ENCODE measurements around the gene CHD3. TPM values are rescaled to one million over a fixed set of nuclear protein-coding genes. Genes with fewer than 3 reads are reported as not detected.

Gene CHD3
- total and polyA plus RNA-seq, 2 donors from 2014 or later, result 41.5 to 94.6 TPM

GRCh38 chr17:7850701-7851437 lies 37.7 kb upstream of the CHD3 start:
- peaks cover 8 to 42% (median 23%) of the 10 kb centered on the region in 3 donors for H3K36me3 ChIP-seq (ENCODE audit: control insufficient read depth in 2 of 3, insufficient read depth in 3 of 3, low read length in 3 of 3)
- DNase-seq (peak in 2 of 5 donors; percentile 62 to 75), FAIRE-seq (no peak)
- no peak overlapping the region for H3K9ac ChIP-seq (ENCODE audit: low read length in 3 of 3)
- no peak overlapping the region for H3K27ac ChIP-seq (ENCODE audit: low read depth in 2 of 2, low read length in 2 of 2)
- intact Hi-C loops (cut with DNase I), result no loop called here
- no peaks in the 10 kb centered on the region for H3K27me3 ChIP-seq (ENCODE audit: control insufficient read depth, insufficient read depth, low read length)
- no peak overlapping the region for H3K4me3 ChIP-seq (ENCODE audit: low read length in 3 of 3)
- TF ChIP-seq CTCF (IDR thresholded peaks at IDR 0.05; ENCODE audit: borderline replicate concordance, extremely low read depth, insufficient read depth), result no peak
- peaks cover 0 to 14% (median 0%) of the 10 kb centered on the region in 3 donors for H3K4me1 ChIP-seq (ENCODE audit: control insufficient read depth in 2 of 3, insufficient read depth in 2 of 3, low read depth in 1 of 3, low read length in 3 of 3)
- H3K9me3 ChIP-seq (ENCODE audit: control insufficient read depth in 2 of 3, insufficient read depth in 1 of 3, low read length in 3 of 3), result no peaks in the 10 kb centered on the region

GRCh38 chr17:7851438-7852261 lies 36.9 kb upstream of the CHD3 start:
- H3K27ac ChIP-seq (ENCODE audit: low read depth in 2 of 2, low read length in 2 of 2), result peak overlapping the region; percentile 19 to 34
- H3K9me3 ChIP-seq (ENCODE audit: control insufficient read depth in 2 of 3, insufficient read depth in 1 of 3, low read length in 3 of 3), result no peaks in the 10 kb centered on the region
- TF ChIP-seq CTCF (IDR thresholded peaks at IDR 0.05; ENCODE audit: borderline replicate concordance, extremely low read depth, insufficient read depth), result peak; percentile 99
- H3K4me3 ChIP-seq (ENCODE audit: low read length in 3 of 3), result no peak overlapping the region
- DNase-seq, result peak; percentile 93 to 97 (median 95)
- peaks cover 0 to 22% (median 0%) of the 10 kb centered on the region in 3 donors for H3K4me1 ChIP-seq (ENCODE audit: control insufficient read depth in 2 of 3, insufficient read depth in 2 of 3, low read depth in 1 of 3, low read length in 3 of 3)
- FAIRE-seq, result no peak
- H3K36me3 ChIP-seq (ENCODE audit: control insufficient read depth in 2 of 3, insufficient read depth in 3 of 3, low read length in 3 of 3), result peaks cover 8 to 39% (median 19%) of the 10 kb centered on the region in 3 donors
- intact Hi-C loops (cut with DNase I), result no loop called here
- no peak overlapping the region for H3K9ac ChIP-seq (ENCODE audit: low read length in 3 of 3)
- no peaks in the 10 kb centered on the region for H3K27me3 ChIP-seq (ENCODE audit: control insufficient read depth, insufficient read depth, low read length)

DNA sequence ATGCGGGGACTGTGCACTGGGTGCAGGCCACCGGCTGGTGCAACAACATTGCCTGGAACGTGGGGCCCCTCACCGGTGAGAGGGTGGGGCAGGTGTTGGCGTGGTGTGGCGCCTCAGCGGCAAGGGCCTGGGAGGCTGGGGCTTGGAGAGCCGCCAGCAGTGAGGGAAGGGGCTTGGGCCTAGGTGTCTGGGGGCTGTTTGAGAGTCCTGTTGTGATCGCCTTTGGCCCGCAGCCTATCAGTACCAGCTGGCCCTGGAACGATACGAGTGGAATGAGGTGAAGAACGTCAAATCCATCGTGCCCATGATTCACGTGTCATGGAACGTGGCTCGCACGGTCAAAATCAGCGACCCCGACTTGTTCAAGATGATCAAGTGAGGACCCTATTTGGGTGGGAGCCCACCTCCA lies 36.3 kb upstream of the CHD3 start:
- no peaks in the 10 kb centered on the region for H3K9me3 ChIP-seq (ENCODE audit: control insufficient read depth in 2 of 3, insufficient read depth in 1 of 3, low read length in 3 of 3)
- H3K9ac ChIP-seq (ENCODE audit: low read length in 3 of 3), result no peak overlapping the region
- H3K27me3 ChIP-seq (ENCODE audit: control insufficient read depth, insufficient read depth, low read length), result no peaks in the 10 kb centered on the region
- TF ChIP-seq CTCF (IDR thresholded peaks at IDR 0.05; ENCODE audit: borderline replicate concordance, extremely low read depth, insufficient read depth), result no peak
- H3K27ac ChIP-seq (ENCODE audit: low read depth in 2 of 2, low read length in 2 of 2), result peak overlapping the region in 1 of 2 donors; percentile 34
- H3K4me3 ChIP-seq (ENCODE audit: low read length in 3 of 3), result no peak overlapping the region
- FAIRE-seq (no peak), DNase-seq (peak in 1 of 5 donors; percentile 84)
- intact Hi-C loops (cut with DNase I), result no loop called here
- H3K36me3 ChIP-seq (ENCODE audit: control insufficient read depth in 2 of 3, insufficient read depth in 3 of 3, low read length in 3 of 3), result peaks cover 8 to 39% (median 17%) of the 10 kb centered on the region in 3 donors
- H3K4me1 ChIP-seq (ENCODE audit: control insufficient read depth in 2 of 3, insufficient read depth in 2 of 3, low read depth in 1 of 3, low read length in 3 of 3), result peaks cover 0 to 24% (median 0%) of the 10 kb centered on the region in 3 donors
